A673 (cell line): ENCODE data around the gene SORCS3. TPM values are rescaled to one million over a fixed set of nuclear protein-coding genes. Genes with fewer than 3 reads are reported as not detected.

ENCODE experiments used
- BruUV-seq: library from RNA; stranded (reverse); fragments of 400-500 nt; replicated peaks from 2 replicates; lab custom pipeline; 2021; lab: Mats Ljungman, UMichigan
- CTCF ChIA-PET: fragments of 300-600 bp; sonication (Branson Sonifier 250); formaldehyde crosslinking; loops from one replicate; lab custom pipeline; 2022; ENCODE audit warnings: antibody characterized with exemption; lab: Charles Lee
- POLR2A ChIA-PET: fragments of 300-600 bp; sonication (Branson Sonifier 250); formaldehyde crosslinking; loops from one replicate; lab custom pipeline; 2022; ENCODE audit warnings: antibody characterized with exemption; ENCODE audit not compliant: low non-redundant PET; lab: Charles Lee
- DNase-seq: peaks from one replicate; pipeline ENCODE4 v3.0.0-alpha.2; 2015; ENCODE audit warnings: low spot score
- H3K27ac ChIP-seq: fragments of 200-600 bp; sonication (generic); 2 replicates; pipeline ENCODE4 v1.5.1; 2016; ENCODE audit warnings: mixed run types, low read depth, mild to moderate bottlenecking, mixed read lengths, antibody characterized with exemption, low read length; ENCODE audit not compliant: poor library complexity, severe bottlenecking
- H3K27me3 ChIP-seq: fragments of 200-600 bp; sonication (generic); replicated peaks from 2 replicates; pipeline ENCODE4 v1.6.1; 2017; ENCODE audit warnings: mixed run types, low read depth, mild to moderate bottlenecking, mixed read lengths, antibody characterized with exemption, low read length; ENCODE audit not compliant: insufficient read depth, poor library complexity
- H3K36me3 ChIP-seq: fragments of 200-600 bp; sonication (generic); 2 replicates; pipeline ENCODE4 v1.6.1; 2016; ENCODE audit warnings: mixed run types, mild to moderate bottlenecking, mixed read lengths, antibody characterized with exemption, low read length; ENCODE audit not compliant: insufficient read depth, poor library complexity, severe bottlenecking
- H3K4me1 ChIP-seq: fragments of 200-600 bp; sonication (generic); 2 replicates; pipeline ENCODE4 v1.6.1; 2017; ENCODE audit warnings: mixed run types, mild to moderate bottlenecking, mixed read lengths, antibody characterized with exemption, low read length; ENCODE audit not compliant: insufficient read depth, poor library complexity, severe bottlenecking
- H3K4me3 ChIP-seq: fragments of 200-600 bp; sonication (generic); 2 replicates; pipeline ENCODE4 v1.5.1; 2016; ENCODE audit warnings: low read depth, mixed run types, mild to moderate bottlenecking, mixed read lengths, low read length; ENCODE audit not compliant: poor library complexity, severe bottlenecking
- H3K9me3 ChIP-seq: fragments of 200-600 bp; sonication (generic); 2 replicates; pipeline ENCODE4 v1.6.1; 2016; ENCODE audit warnings: mixed run types, low read depth, mild to moderate bottlenecking, mixed read lengths, antibody characterized with exemption, low read length; ENCODE audit not compliant: poor library complexity, severe bottlenecking
- CTCF ChIP-seq: fragments of 300-800, 200-600 bp; sonication (generic); conservative IDR thresholded peaks from 2 replicates; pipeline ENCODE4 v1.5.1; 2017; ENCODE audit warnings: low read depth, mild to moderate bottlenecking, antibody characterized with exemption, low read length, moderate library complexity, mixed read lengths
- EZH2 ChIP-seq: fragments of 200-600 bp; sonication (generic); IDR thresholded peaks from 2 replicates; pipeline ENCODE4 v1.6.1; 2017; ENCODE audit warnings: borderline replicate concordance, low read depth, mild to moderate bottlenecking, mixed read lengths, antibody characterized with exemption, low read length; ENCODE audit not compliant: poor library complexity, severe bottlenecking
- intact Hi-C: fragments of 100-400 bp; cut with micrococcal nuclease; formaldehyde crosslinking; loops from one replicate; pipeline ENCODE4 v1.10.0; 2022; ENCODE audit not compliant: unreplicated experiment
- total RNA-seq: library from RNA; stranded (reverse); gene quantifications from 2 replicates; pipeline ENCODE4 v1.2.3, GENCODE V29; 2021

SORCS3 gene
- total RNA-seq, 1 experiment from 2014 or later: not detected

- ChIA-PET POLR2A (no interaction called here), CTCF (no interaction called here)
- DNase-seq: no peak
- Histone ChIP-seq H3K4me1 (no peaks in the 10 kb centered on the region), H3K9me3 (no peaks in the 10 kb centered on the region), H3K27me3 (peaks cover 19% of the 10 kb centered on the region), H3K36me3 (no peaks in the 10 kb centered on the region), H3K4me3 (no peak overlapping the region), H3K27ac (no peak overlapping the region)
- no TSS peak for BruUV-seq
- intact Hi-C loops: no loop called here
- TF ChIP-seq CTCF: no peak
- no peak for TF ChIP-seq EZH2
These were observed 45.7 kb downstream of the SORCS3 start for GRCh38 chr10:104686829-104687228.

GRCh38 chr10:104688251-104689042, 47.4 kb downstream of the SORCS3 start:
- BruUV-seq: no TSS peak
- H3K27me3 ChIP-seq: peaks cover 17% of the 10 kb centered on the region
- no peak for DNase-seq
- ChIA-PET POLR2A (no interaction called here), CTCF (no interaction called here)
- H3K36me3 ChIP-seq: no peaks in the 10 kb centered on the region
- H3K4me3 ChIP-seq: no peak overlapping the region
- H3K4me1 ChIP-seq: no peaks in the 10 kb centered on the region
- intact Hi-C loops: no loop called here
- H3K9me3 ChIP-seq: no peaks in the 10 kb centered on the region
- no peak for TF ChIP-seq CTCF
- no peak for TF ChIP-seq EZH2
- H3K27ac ChIP-seq: no peak overlapping the region

GRCh38 chr10:104689105-104689504, 48.0 kb downstream of the SORCS3 start:
- intact Hi-C loops: no loop called here
- peaks cover 16% of the 10 kb centered on the region for H3K27me3 ChIP-seq
- no TSS peak for BruUV-seq
- no peak for DNase-seq
- TF ChIP-seq EZH2 (no peak), CTCF (no peak)
- POLR2A ChIA-PET: no interaction called here
- H3K4me1 ChIP-seq: no peaks in the 10 kb centered on the region
- CTCF ChIA-PET: no interaction called here
- H3K27ac ChIP-seq: no peak overlapping the region
- H3K4me3 ChIP-seq: no peak overlapping the region
- no peaks in the 10 kb centered on the region for H3K9me3 ChIP-seq
- H3K36me3 ChIP-seq: no peaks in the 10 kb centered on the region
